Caco-2 (cell line): ENCODE results near the gene CNTNAP5. TPM values are rescaled to one million over a fixed set of nuclear protein-coding genes. Genes with fewer than 3 reads are reported as not detected.

Experiments used
- BruUV-seq: library from RNA; stranded (reverse); fragments of 400-500 nt; replicated peaks from 2 replicates; lab custom pipeline; 2021; lab: Mats Ljungman, UMichigan
- CTCF ChIA-PET: fragments of 300-600 bp; sonication (Branson Sonifier 250); formaldehyde crosslinking; loops from one replicate; lab custom pipeline; 2022; ENCODE audit warnings: antibody characterized with exemption; lab: Charles Lee
- POLR2A ChIA-PET: fragments of 300-600 bp; sonication (Branson Sonifier 250); formaldehyde crosslinking; loops from one replicate; lab custom pipeline; 2022; ENCODE audit warnings: antibody characterized with exemption; lab: Charles Lee
- DNase-seq, 2 experiments: peaks; one replicate each; pipeline versions ENCODE4 v3.0.0 to v3.0.0-alpha.2; 2020 to 2022
- H3K27me3 ChIP-seq: replicated peaks from 2 replicates; pipeline ENCODE4 v1.6.0; 2011; ENCODE audit warnings: low read length; ENCODE audit not compliant: control insufficient read depth, insufficient read depth
- H3K36me3 ChIP-seq: 2 replicates; pipeline ENCODE4 v1.5.1; 2011; ENCODE audit warnings: low read length; ENCODE audit not compliant: control insufficient read depth, insufficient read depth
- H3K4me1 ChIP-seq: fragments of 250-450 bp; sonication (Bioruptor Pico); 2 replicates; pipeline ENCODE4 v1.5.1; 2020; ENCODE audit warnings: mild to moderate bottlenecking
- H3K4me3 ChIP-seq: 2 replicates; pipeline ENCODE4 v1.5.1; 2011; ENCODE audit warnings: low read depth, mild to moderate bottlenecking, control low read depth, low read length
- H3K9me3 ChIP-seq: fragments of 250-450 bp; sonication (Bioruptor Pico); 2 replicates; pipeline ENCODE4 v1.5.1; 2020; ENCODE audit warnings: mild to moderate bottlenecking, moderate library complexity
- H3K27ac Mint-ChIP-seq: one replicate; pipeline ENCODE4 v1.8.0; 2022; ENCODE audit warnings: mixed read lengths; ENCODE audit not compliant: unreplicated experiment
- H3K27me3 Mint-ChIP-seq: one replicate; pipeline ENCODE4 v1.8.0; 2022; ENCODE audit warnings: mixed read lengths; ENCODE audit not compliant: insufficient read depth, unreplicated experiment
- H3K36me3 Mint-ChIP-seq: one replicate; pipeline ENCODE4 v1.8.0; 2022; ENCODE audit warnings: mild to moderate bottlenecking, mixed read lengths; ENCODE audit not compliant: insufficient read depth, unreplicated experiment
- H3K4me1 Mint-ChIP-seq: one replicate; pipeline ENCODE4 v1.8.0; 2022; ENCODE audit warnings: low read depth, mixed read lengths; ENCODE audit not compliant: unreplicated experiment
- H3K4me3 Mint-ChIP-seq: one replicate; pipeline ENCODE4 v1.8.0; 2022; ENCODE audit warnings: mild to moderate bottlenecking, moderate library complexity, mixed read lengths; ENCODE audit not compliant: unreplicated experiment
- H3K9me3 Mint-ChIP-seq: one replicate; pipeline ENCODE4 v1.8.0; 2022; ENCODE audit warnings: mixed read lengths; ENCODE audit not compliant: unreplicated experiment
- CTCF ChIP-seq, 2 experiments: fragments of 200-600 bp in 1 of 2; IDR thresholded peaks; 1 replicate in 1 of 2; 2 replicates in 1 of 2; pipeline versions ENCODE4 v1.5.1 to v1.8.0; 2011 to 2022; ENCODE audit warnings: antibody characterized with exemption in 1 of 2, control low read depth in 1 of 2, inconsistent platforms in 1 of 2, low read depth in 1 of 2, low read length in 1 of 2, mild to moderate bottlenecking in 1 of 2, moderate library complexity in 1 of 2; ENCODE audit not compliant: insufficient read depth in 1 of 2, severe bottlenecking in 1 of 2, unreplicated experiment in 1 of 2
- intact Hi-C: fragments of 100-400 bp; cut with micrococcal nuclease; formaldehyde crosslinking; loops from one replicate; pipeline ENCODE4 v1.10.0; 2022; ENCODE audit not compliant: unreplicated experiment
- total RNA-seq: library from RNA; stranded (reverse); gene quantifications from 2 replicates; pipeline ENCODE4 v1.2.3, GENCODE V29; 2022

The CNTNAP5 gene
- total RNA-seq, 1 experiment from 2014 or later: 0.14 TPM

- Histone ChIP-seq H3K9me3 (no peaks in the 10 kb centered on the region), H3K4me1 (no peaks in the 10 kb centered on the region), H3K4me3 (no peak overlapping the region), H3K36me3 (no peaks in the 10 kb centered on the region), H3K27me3 (no peaks in the 10 kb centered on the region)
- Mint-ChIP-seq H3K9me3 (no peaks in the 10 kb centered on the region), H3K27me3 (peaks cover 6% of the 10 kb centered on the region), H3K4me3 (no peak overlapping the region), H3K36me3 (no peaks in the 10 kb centered on the region), H3K27ac (no peak overlapping the region), H3K4me1 (no peaks in the 10 kb centered on the region)
- TF ChIP-seq CTCF (IDR thresholded peaks at IDR 0.05; ENCODE audit: insufficient read depth in 1 of 2, low read depth in 1 of 2, low read length in 1 of 2, severe bottlenecking in 1 of 2, unreplicated experiment in 1 of 2): no peak
- no peak for DNase-seq
- BruUV-seq: no TSS peak
- POLR2A ChIA-PET: no interaction called here
- intact Hi-C loops: no loop called here
- CTCF ChIA-PET: no interaction called here
Measured at GRCh38 chr2:124267794-124268193, 242.7 kb downstream of the CNTNAP5 start.

GRCh38 chr2:124269348-124269747 is 244.3 kb downstream of the CNTNAP5 start:
- Mint-ChIP-seq H3K27ac (no peak overlapping the region), H3K27me3 (peaks cover 6% of the 10 kb centered on the region), H3K36me3 (no peaks in the 10 kb centered on the region), H3K4me1 (no peaks in the 10 kb centered on the region), H3K4me3 (no peak overlapping the region), H3K9me3 (no peaks in the 10 kb centered on the region)
- intact Hi-C loops: no loop called here
- Histone ChIP-seq H3K9me3 (no peaks in the 10 kb centered on the region), H3K36me3 (no peaks in the 10 kb centered on the region), H3K4me1 (no peaks in the 10 kb centered on the region), H3K4me3 (no peak overlapping the region), H3K27me3 (no peaks in the 10 kb centered on the region)
- TF ChIP-seq CTCF (IDR thresholded peaks at IDR 0.05; ENCODE audit: insufficient read depth in 1 of 2, low read depth in 1 of 2, low read length in 1 of 2, severe bottlenecking in 1 of 2, unreplicated experiment in 1 of 2): no peak
- BruUV-seq: no TSS peak
- DNase-seq: no peak
- POLR2A ChIA-PET: no interaction called here
- CTCF ChIA-PET: no interaction called here

- Mint-ChIP-seq H3K4me1 (no peaks in the 10 kb centered on the region), H3K4me3 (no peak overlapping the region), H3K27ac (no peak overlapping the region), H3K36me3 (no peaks in the 10 kb centered on the region), H3K9me3 (no peaks in the 10 kb centered on the region), H3K27me3 (peaks cover 2% of the 10 kb centered on the region)
- Histone ChIP-seq H3K4me3 (no peak overlapping the region), H3K4me1 (no peaks in the 10 kb centered on the region), H3K9me3 (no peaks in the 10 kb centered on the region), H3K27me3 (no peaks in the 10 kb centered on the region), H3K36me3 (no peaks in the 10 kb centered on the region)
- BruUV-seq: no TSS peak
- POLR2A ChIA-PET: no interaction called here
- no peak for DNase-seq
- TF ChIP-seq CTCF (IDR thresholded peaks at IDR 0.05; ENCODE audit: insufficient read depth in 1 of 2, low read depth in 1 of 2, low read length in 1 of 2, severe bottlenecking in 1 of 2, unreplicated experiment in 1 of 2): no peak
- CTCF ChIA-PET: no interaction called here
- intact Hi-C loops: no loop called here
Measured at GRCh38 chr2:124272261-124272841, 247.3 kb downstream of the CNTNAP5 start.
